Effector CD4-positive, alpha-beta T cell (primary cell): ENCODE results near the gene YWHAG.
"Not testable (repeated sequence)": the region's sequence is repeated elsewhere in the genome, so short reads cannot be mapped to it uniquely, and the experiment has no call there.

ENCODE experiments used
- DNase-seq: peaks from one replicate; pipeline ENCODE4 v3.0.0-alpha.2; 2020

YWHAG gene

DNA sequence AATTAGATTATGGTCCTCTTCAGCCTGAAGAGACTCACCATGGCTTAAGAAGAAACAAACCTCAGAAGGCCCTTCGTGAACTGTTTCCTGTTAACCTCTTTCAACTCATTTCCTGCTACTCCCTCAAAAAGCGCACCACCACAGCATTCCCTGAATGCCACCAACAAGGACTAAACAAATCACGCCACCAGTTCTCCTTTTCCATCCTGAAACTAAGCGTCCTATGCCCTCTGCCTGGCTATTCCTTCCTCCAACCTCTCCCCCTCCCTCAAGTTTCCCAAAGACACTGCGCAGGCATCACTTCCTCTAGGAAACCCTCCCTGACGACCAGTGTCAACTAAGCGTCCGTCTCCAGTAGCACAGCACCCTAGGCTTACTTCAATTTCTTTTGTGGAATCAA lies 12.0 kb downstream of the YWHAG start:
- DNase-seq: no peak

DNA sequence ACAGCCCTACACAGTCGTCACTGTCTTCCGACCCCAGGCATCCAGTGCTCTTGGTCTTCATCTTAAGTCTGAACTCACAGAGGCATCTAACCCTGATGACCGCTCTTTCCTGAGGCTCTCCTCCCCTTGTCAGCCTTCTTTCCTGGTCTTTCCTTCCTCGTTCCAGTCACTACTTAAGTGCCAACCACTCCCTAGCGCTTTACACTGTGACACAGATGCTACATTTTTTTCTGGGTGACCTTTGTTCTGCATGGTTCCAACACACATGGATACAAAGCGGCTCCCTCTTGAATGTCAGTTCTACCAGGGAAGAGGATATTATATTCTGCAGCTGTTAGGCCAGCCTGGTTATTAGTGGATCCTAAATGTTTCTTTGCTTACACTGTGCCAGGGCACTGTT lies 12.7 kb downstream of the YWHAG start:
- DNase-seq: no peak

DNA sequence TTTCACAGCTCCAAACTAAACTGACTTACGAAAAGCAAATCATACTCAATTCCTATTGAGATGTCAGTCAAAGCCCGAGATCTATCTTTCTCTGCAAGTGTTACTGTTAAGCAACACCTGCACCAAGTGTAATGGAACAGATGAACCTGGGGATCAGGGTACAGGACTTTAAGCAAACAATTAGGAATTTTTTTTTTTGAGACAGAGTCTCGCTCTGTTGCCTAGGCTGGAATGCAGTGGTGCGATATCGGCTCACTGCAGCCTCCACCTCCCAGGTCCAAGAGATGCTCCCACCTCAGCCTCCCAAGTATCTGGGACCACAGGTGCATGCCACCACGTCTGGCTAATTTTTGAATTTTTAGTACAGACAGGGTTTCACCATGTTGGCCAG lies 14.9 kb downstream of the YWHAG start:
- no peak for DNase-seq

DNA sequence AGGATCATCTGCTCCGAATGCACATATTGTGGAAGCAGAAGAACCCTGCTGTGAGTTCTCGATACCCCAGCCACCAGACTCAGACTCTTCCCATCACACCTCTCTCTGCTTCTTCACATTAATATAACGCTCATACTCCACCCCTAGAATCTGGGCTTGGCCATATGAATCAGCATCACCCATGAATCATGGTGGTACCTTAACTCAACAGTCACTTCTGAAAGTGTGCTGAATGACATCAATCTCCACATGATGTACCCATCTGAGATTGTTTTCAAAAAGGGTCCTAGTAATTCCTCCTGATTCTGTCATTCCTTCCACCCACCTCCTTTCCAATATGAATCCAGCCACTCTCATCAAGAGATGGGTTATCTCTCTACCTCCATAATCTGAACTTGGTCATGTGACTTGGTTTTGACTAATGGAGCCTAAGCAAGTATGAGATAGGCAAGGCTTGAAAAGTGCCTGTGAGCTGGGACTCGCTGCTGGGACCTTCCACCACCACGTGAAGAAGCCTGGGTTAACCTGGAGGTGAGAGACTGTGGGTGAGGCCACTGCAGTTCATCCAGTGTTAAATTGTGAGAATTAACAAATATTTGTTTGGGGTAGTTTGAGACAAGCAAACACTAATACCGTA lies 15.4 kb downstream of the YWHAG start:
- no peak for DNase-seq

DNA sequence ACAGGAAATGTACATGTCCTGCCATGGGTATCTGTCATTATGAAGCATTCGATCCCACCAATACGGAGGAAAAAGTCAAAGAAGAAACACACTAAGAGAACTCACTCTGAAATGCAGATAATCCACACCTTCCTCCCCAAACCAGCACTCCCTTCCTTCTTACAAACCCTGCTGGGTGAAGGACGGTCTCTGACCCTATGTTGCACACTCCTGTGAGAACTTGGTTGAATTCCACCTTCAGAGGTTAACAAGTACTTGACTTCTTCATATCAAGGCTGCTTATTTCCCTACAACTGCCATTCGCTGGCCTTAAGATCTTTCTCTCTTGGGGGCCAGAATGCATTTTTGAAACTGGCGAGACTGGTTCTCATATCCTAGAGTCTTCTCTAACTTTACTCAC lies 16.6 kb downstream of the YWHAG start:
- no peak for DNase-seq

DNA sequence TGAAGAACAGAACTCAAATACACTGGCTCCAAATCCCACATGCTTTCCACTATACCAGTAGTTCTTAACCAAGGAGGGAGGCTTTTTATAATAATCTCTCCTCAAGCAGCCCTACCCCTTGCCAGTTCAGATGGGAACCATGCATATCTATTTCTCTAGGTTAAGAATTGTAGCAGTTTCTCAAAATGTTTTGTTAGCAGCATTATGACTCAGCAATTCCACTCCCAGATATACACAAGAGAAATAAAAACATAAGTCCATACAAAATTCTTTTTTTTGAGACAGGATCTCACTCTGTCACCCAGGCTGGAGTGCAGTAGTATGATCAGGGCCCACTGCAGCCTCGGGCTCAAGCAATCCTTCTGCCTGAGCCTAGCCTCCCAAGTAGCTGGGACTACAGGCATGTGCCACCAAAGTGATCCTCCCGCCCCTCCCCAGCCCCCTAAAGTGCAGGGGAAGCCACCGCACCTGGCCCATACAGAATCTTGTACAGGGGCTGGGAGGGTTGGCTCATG lies 18.1 kb downstream of the YWHAG start:
- no peak for DNase-seq

DNA sequence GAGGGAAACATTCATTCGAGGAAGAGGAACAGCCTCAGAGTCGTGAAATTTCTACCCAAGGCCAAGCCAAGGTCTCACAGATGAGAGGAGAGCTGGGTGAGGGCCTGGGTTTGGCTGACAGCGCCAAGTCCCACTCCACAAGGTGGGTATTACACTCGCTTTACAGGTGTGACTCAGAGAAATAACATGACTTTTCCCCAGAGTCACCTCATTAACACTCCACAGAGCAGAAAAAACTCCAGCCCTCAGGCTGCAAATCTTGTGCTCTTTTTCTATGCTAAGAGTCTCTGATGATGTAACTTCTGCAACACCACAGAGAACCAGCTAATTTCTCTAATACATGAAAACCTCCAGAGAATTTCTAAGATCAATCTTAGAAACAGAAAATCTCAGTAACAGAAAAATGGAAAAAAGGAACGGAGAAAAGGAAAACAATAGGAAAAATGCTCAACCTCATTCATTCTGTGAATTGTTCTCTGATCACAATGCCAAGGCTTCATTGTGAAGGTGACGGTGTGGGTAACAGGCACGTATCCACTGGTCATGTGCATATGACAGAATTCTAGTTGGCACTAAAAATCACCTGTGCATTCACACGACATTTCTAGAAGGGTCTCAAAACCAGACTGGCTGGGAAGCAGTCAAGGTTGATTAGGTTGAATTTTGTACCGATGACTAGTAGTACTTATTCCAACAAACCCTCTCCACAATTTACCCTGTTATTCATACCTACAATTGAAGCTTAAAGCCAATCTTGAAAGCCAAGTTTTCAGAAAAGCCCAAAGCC lies 20.3 kb downstream of the YWHAG start:
- DNase-seq: no peak

DNA sequence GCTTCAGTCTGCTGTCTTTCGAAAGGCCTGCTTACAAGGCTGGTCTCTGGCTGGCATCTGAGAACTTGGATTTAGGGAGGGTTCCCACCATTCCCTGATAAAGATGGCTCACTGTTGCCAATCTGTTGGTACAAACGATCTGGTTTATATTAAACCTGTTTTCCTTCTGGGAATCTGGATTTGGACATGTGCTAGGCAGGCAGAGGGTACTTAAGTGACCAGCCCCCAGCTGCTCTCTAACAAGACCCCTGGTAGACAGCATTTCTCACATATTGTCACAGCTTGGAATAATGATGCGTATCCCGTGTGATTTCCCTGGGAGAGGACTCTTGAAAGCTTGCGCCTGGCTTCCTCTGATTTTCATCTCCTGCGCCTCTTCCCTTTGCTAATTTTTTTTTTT lies 21.6 kb downstream of the YWHAG start:
- DNase-seq: no peak

DNA sequence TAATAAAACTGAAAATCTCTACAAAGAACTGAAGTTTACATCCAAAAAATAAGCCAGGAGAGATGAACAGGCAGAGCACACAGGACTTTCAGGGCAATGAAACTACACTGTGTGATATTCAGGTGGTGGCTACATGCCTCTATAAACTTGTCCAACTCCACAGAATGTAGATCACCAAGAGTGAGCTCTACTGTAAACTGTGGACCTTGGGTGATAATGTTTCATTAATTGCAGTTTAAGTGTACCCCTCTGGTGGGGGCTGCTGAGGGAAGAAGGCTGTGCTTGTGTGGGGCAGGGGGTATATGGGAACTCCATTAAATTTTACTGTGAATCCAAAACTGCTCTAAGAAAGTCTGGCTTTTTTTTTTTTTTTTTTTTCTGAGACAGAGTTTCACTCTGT lies 22.7 kb downstream of the YWHAG start:
- DNase-seq: no peak

DNA sequence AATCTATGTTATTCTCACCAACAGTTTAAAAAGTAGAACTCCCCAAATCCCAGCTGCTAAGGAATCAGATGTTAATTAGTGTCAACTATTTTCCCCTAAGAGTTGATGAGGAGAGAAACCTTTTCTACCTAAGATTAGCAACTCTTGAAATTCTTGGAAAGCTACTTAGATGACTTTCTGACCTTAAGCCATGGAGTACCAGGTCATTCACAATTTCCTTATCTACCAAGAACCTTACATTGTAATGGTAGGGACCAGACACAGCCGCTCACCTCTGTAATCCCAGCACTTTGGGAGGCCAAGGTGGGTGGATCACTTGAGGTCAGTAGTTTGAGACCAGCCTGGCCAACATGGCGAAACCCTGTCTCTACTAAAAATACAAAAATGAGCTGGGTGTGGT lies 23.4 kb downstream of the YWHAG start:
- DNase-seq: not testable (repeated sequence)

DNA sequence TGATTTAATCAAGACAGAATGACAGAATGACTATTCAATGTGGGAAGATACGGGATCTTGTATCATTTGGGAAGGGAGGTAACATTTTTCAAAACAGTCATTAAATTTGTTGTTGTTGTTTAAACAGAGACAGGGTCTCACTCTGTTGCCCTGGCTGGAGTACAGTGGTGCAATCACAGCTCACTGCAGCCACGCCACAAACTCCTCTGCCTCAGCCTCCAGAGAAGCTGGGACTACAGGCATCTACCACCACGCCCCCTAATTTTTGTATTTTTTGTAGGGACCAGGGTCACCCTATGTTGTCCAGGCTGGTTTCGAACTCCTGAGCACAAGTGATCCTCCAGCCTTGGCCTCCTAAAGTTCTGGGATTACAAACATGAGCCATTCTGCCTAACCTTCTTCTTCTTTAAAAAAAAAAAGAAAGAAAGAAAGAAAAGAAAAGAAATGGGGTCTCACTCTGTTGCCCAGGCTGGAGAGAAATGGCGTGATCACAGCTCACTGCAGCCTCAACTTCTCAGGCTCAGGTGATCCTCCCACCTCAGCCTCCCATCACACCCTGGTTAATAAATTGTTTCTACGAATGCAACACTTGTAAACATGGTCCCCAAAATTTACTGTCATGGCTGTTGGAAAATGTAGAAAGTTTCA lies 24.3 kb downstream of the YWHAG start:
- DNase-seq: no peak

DNA sequence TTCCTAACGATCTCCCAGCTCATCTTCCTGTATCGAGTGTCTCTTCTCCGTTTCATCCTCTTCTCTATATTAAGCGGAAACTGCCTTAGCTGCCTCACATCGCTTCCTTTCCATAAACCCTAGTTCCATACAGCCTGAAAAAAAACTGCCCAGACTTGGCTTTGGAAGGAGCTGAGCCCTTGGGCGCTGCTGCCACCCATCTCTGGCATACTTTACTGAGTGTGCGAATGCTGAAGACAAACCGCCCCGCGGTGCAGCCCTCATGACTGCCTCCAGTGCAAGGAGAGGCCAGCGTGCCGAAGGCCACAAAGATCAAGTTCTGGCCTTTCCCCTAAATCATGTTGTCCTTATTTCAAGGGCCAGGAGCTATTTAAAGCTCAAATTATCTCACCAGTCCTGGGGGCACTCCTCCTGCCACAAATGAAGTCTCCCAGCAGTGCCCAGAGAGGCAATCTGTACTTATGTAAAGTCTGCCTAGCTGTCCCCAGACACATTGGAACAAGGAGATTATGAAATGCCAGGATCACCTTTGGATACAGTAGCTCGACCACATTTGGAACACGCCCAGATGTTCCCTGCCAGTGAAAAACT lies 25.2 kb downstream of the YWHAG start:
- DNase-seq: no peak

DNA sequence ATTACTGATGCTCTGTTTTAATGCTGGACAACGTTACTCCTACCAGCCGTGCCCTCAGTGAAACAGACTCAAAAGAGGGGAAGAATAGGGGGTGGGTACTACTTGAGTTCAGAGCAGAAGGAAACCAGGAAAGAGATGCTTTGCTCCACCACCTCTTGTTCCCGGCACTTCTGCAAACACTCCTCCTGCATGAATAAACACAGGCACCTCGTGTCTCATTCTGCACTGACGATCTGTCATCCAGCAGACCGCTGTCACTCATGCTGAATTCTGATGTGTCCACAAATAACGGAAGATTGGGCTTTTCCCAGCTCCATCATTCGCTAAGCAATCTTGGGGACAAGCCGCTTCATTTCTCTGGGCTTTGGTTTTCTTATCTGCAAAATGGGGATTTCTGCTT lies 26.7 kb downstream of the YWHAG start:
- DNase-seq: no peak

DNA sequence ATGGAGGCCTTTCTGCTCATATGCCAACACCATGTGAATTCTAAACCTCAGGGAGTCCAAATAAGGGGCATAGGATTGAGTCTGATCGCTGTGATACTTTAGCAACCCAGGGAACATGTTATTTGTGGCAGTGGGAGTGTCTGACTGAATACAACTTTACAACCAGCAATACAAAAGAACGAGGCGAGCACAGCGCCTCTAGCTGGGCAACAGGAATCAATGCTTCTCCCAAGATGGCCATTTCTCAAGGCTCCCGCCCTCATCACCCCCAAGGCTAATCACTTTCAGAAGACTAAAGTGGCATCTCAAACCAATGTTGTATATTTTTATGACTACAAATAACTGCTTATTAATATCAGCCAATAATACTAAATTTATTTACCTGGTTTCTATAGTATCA lies 28.1 kb downstream of the YWHAG start:
- DNase-seq: no peak

DNA sequence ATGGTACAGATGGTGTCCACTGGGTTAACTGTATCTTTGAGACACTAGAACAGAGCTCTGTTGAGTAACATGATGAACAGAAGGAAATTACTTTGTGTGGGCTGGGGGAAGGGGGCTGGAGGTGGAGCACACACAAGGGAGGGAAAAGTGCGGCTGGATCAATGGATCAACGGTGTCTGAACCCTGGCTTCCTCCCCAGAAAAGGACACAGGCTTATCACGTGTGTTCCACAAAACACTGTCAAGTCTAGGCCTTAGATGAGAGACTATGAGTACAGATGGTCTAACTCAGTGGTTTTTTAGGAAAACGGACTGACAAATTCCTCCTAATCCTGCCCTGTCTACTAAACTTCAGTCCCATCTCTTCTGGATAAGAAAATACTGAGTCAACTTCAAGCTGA lies 28.5 kb downstream of the YWHAG start:
- no peak for DNase-seq

DNA sequence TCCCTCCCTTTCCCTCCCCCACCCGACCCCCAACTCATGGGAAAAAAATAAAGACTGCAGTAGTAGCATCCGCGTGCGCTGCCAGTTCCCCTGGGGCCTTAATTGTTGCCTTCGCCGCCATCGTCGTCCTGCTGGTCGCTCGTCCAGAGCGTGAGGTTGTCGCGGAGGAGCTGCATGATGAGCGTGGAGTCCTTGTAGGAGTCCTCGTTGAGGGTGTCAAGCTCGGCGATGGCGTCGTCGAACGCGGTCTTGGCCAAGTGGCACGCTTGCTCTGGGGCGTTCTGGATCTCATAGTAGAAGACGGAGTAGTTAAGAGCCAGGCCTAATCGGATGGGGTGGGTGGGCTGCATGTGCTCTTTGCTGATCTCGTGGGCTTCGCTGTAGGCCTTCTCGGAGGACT lies 29.3 kb downstream of the YWHAG start:
- no peak for DNase-seq

DNA sequence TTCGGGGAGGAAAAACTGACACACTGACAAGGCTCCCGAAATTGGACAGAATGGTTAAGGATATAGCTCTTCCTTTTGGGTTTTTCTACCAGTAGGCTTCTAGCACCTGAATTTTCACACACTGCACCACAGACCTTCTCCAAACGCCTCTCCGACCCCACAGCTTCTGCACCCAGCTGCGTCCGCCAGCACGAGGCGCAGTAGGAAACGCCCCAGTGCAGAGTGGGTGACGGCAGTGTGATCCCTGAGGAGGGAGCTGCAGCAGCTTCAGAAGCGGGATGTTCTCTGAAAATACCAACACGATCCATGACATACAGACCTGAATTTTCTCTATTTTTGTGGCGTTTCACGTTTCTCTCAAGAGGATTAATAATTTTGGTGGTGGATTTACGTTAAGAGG lies 30.4 kb downstream of the YWHAG start:
- DNase-seq: no peak

DNA sequence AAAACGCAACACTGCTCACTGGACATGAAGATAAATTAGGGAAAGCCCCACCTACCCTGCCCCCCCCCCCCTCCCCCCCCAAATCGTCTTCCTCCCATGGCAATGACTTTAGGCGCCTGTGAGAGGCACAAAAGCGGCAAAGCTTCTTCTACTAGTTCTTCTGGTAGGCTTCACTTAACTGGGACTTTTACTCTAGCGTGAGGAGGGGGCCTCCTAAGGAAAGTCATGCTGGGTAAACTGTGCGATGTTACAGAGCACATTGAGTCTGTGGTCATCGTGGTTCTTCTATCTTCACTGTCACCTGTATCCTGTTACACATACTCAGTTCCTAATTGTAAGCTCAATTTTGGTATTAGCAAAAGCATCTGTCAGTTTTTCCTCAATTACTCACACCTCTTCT lies 31.2 kb downstream of the YWHAG start:
- DNase-seq: no peak

DNA sequence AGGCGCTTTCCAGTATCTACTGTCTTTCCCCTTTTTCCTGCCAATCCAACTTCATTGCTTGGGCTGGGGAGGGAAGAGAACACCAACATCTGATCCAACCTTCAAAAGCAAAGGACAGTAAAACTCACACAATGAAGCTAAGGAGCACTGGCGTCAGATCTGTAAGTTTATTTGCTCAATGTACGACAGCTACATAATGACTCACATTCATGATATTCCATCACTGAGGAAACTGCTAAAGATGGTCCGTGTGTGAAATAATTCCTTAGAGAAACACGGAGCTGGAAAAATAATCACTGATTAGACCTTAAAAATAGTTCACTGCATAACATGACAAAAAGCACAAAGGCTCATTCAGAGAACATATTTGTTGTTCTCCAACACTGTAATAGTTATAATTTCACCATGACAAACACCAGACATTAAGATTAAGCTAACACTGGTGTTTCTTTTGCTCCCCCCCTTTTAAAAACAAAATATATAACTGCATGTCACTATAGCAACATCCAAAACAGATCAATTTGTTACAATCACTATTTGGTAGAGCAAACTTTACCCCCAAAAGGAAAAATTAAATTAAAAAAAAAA lies 32.1 kb downstream of the YWHAG start:
- no peak for DNase-seq

DNA sequence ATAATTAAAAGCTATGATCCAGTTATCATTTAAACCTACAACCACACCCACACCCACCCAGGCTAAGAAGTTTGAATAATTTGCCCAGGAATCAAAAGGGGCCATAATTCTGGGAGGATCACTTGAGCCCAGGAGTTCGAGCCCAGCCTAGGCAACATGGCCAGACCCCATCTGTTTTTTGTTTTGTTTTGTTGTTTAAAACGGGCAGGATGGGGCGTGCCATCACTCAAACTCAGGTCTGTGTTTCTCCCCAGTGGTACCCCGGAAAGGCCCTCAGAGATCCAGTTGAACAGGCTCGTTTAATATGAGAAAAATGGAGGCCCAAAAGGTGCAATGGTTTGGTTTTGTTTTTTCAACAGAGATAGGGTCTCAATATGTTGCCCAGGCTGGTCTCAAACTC lies 33.0 kb downstream of the YWHAG start:
- DNase-seq: no peak

DNA sequence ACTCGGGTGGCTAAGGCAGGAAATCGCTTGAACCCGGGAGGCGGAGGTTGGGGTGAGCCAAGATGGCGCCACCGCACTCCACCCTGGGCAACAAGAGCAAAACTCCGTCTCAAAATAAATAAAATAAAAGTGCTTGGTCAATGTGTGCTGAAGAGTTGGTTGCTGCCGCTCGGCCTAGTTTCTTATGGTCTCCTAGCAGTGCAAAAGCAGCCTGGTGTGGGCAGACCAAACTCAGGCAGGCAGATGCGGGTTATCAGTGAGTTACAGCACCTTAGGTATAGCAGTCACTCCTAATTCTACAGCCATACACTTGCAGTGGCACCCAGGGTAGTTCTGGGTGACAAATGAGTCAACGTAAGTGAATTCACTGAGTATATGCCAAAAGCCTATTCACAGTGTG lies 33.7 kb downstream of the YWHAG start:
- no peak for DNase-seq

DNA sequence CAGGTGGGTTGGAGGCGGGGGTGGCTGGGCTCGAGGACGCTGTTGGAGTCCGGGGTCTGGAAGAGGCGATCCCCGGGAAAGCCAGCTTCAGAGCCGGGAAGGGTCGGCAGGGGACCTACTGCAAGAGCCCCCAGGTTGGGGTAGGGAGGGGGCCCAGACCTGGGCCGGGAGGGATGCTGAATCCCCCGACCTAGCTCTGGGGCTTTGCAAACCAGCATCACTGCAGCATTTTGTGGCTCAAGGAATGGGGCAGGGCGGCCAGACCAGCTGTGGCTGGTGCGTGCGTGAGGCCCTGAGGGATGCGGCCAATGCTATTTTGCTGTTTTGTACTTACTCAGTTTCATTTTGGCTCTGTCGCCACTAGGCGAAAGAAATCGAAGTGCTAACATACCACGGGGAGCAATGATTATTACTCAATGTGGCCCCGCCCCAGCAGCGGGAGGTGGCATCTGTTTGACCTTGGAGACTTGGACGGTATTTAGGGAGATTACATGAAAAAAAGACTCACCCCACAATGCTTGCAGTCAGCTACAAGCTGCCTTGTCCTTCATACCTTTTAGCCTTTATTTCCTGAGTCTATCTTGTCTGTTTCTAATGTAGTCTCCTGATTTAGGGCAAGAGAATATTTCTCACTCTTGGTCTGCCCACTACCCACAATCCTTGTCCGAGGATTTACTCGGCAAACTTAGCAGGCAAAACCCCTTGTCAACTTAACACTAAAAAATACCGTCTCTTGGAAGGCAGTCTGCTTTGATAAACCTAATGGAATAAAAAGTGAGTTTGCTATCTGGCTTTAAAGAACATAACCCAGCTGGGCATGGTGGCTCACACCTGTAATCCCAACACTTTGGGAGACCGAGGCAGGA lies 40.1 kb downstream of the YWHAG start:
- peak; percentile 51 for DNase-seq
